Keratinocyte (primary cell): Measurements from ENCODE around the gene ADGRG6.

Experiments used
- EZH2 ChIP-seq: IDR thresholded peaks from one replicate; pipeline ENCODE4 v1.6.1; 2012; ENCODE audit warnings: inconsistent platforms, mild to moderate bottlenecking, low read length, moderate library complexity
- TF ChIP-seq, protein P1 (sequence below), 3 experiments: IDR thresholded peaks in 1 of 3; conservative IDR thresholded peaks in 1 of 3; optimal IDR thresholded peaks in 1 of 3; 2 replicates in 2 of 3; 3 replicates in 1 of 3; pipeline versions ENCODE3 to v1.5.1; 2011; ENCODE audit warnings: low read length in 3 of 3, mild to moderate bottlenecking in 3 of 3, moderate library complexity in 2 of 3, control low read depth in 1 of 3, inconsistent platforms in 1 of 3; ENCODE audit not compliant: insufficient read depth in 2 of 3; ENCODE audit errors: extremely low read depth in 1 of 3

GRCh38 chr6:142446576-142446975 is 144.8 kb downstream of the ADGRG6 start:
- TF ChIP-seq, protein P1, sequence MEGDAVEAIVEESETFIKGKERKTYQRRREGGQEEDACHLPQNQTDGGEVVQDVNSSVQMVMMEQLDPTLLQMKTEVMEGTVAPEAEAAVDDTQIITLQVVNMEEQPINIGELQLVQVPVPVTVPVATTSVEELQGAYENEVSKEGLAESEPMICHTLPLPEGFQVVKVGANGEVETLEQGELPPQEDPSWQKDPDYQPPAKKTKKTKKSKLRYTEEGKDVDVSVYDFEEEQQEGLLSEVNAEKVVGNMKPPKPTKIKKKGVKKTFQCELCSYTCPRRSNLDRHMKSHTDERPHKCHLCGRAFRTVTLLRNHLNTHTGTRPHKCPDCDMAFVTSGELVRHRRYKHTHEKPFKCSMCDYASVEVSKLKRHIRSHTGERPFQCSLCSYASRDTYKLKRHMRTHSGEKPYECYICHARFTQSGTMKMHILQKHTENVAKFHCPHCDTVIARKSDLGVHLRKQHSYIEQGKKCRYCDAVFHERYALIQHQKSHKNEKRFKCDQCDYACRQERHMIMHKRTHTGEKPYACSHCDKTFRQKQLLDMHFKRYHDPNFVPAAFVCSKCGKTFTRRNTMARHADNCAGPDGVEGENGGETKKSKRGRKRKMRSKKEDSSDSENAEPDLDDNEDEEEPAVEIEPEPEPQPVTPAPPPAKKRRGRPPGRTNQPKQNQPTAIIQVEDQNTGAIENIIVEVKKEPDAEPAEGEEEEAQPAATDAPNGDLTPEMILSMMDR (optimal IDR thresholded peaks at IDR 0.05 in 1 of 3, IDR thresholded peaks at IDR 0.05 in 1 of 3, conservative IDR thresholded peaks at IDR 0.05 in 1 of 3; ENCODE audit: extremely low read depth in 1 of 3, insufficient read depth in 2 of 3, low read length in 3 of 3) = no peak
- TF ChIP-seq EZH2 = no peak
